Mesothelial cell of epicardium (in vitro differentiated cells): Measurements from ENCODE around the gene ASXL3. TPM values are rescaled to one million over a fixed set of nuclear protein-coding genes. Genes with fewer than 3 reads are reported as not detected.

ENCODE experiments used
- DNase-seq, 2 experiments: peaks; one replicate each; pipeline ENCODE4 v3.0.0; 2021; ENCODE audit warnings: low spot score in 2 of 2; ENCODE audit not compliant: unreplicated experiment in 2 of 2
- H3K27ac Mint-ChIP-seq: 2 replicates; pipeline ENCODE4 v1.8.0; 2021; ENCODE audit warnings: mixed read lengths
- H3K27me3 Mint-ChIP-seq: 2 replicates; pipeline ENCODE4 v1.8.0; 2021; ENCODE audit warnings: low read depth, mixed read lengths
- H3K36me3 Mint-ChIP-seq: 2 replicates; pipeline ENCODE4 v1.8.0; 2021; ENCODE audit warnings: mixed read lengths
- H3K4me1 Mint-ChIP-seq: 2 replicates; pipeline ENCODE4 v1.8.0; 2021; ENCODE audit warnings: mixed read lengths
- H3K4me3 Mint-ChIP-seq: 2 replicates; pipeline ENCODE4 v1.8.0; 2021; ENCODE audit warnings: mild to moderate bottlenecking, moderate library complexity, mixed read lengths
- H3K9me3 Mint-ChIP-seq: 2 replicates; pipeline ENCODE4 v1.8.0; 2021; ENCODE audit warnings: mixed read lengths
- CTCF ChIP-seq: fragments of 200-600 bp; sonication (generic); IDR thresholded peaks from one replicate; pipeline ENCODE4 v1.5.0; 2021; ENCODE audit warnings: antibody characterized with exemption; ENCODE audit not compliant: unreplicated experiment
- total RNA-seq: library from RNA; stranded (reverse); gene quantifications from 3 replicates; pipeline ENCODE4 v1.2.1, GENCODE V29; 2021

The ASXL3 gene
- total RNA-seq, 1 donor from 2014 or later, result 34.0 TPM

- no peak overlapping the region for H3K4me3 Mint-ChIP-seq
- H3K36me3 Mint-ChIP-seq, result no peaks in the 10 kb centered on the region
- H3K27me3 Mint-ChIP-seq, result peaks cover 1% of the 10 kb centered on the region
- no peaks in the 10 kb centered on the region for H3K4me1 Mint-ChIP-seq
- no peak for TF ChIP-seq CTCF
- no peaks in the 10 kb centered on the region for H3K9me3 Mint-ChIP-seq
- no peak for DNase-seq
- H3K27ac Mint-ChIP-seq, result no peak overlapping the region
Observed at GRCh38 chr18:33781429-33781828, 203.4 kb downstream of the ASXL3 start.

Other genes with a start within 250 kb of the ASXL3 start
- gene CCDC178, start 137.5 kb upstream of the ASXL3 start, total RNA-seq, result 3.0 to 3.9 TPM (median 3.1 TPM) in 3 replicates